HEK293T (cell line): ENCODE measurements around the gene HYAL3.

Experiments
- FOXA1 ChIP-seq: fragments of 450-650 bp; IDR thresholded peaks from 2 replicates; pipeline ENCODE4 v1.6.1; 2016; ENCODE audit warnings: mild to moderate bottlenecking
- FOXK2 ChIP-seq: fragments of 450-650 bp; IDR thresholded peaks from 2 replicates; pipeline ENCODE4 v1.6.1; 2016; ENCODE audit warnings: mild to moderate bottlenecking
- NFRKB ChIP-seq: fragments of 450-650 bp; IDR thresholded peaks from 2 replicates; pipeline ENCODE4 v1.6.1; 2016; ENCODE audit warnings: mild to moderate bottlenecking, moderate library complexity
- SP1 ChIP-seq: fragments of 450-650 bp; IDR thresholded peaks from 2 replicates; pipeline ENCODE4 v1.6.1; 2017

- TF ChIP-seq SP1 (no peak), FOXA1 (no peak), NFRKB (no peak), FOXK2 (no peak)
These were observed 21.7 kb upstream of the HYAL3 start for GRCh38 chr3:50320853-50321335.
